Lower lobe of right lung (tissue), 2 donors: ENCODE results near the gene TMEM238L. TPM values are rescaled to one million over a fixed set of nuclear protein-coding genes. Genes with fewer than 3 reads are reported as not detected.
A peak's percentile ranks its signal among the peaks of the same experiment; 100 is the strongest.

Experiments used
- ATAC-seq, 2 donors: fragments of 200-7000 bp; cut with Tn5 transposase; one replicate each; pipeline ENCODE4 v1.9.1; 2020 to 2022; ENCODE audit warnings: mild to moderate bottlenecking in 2 of 2, moderate library complexity in 2 of 2
- DNase-seq: peaks from one replicate; pipeline ENCODE4 v3.0.0-alpha.2; 2020
- H3K27ac ChIP-seq: fragments of 200-600 bp; one replicate; pipeline ENCODE4 v1.8.0; 2022
- H3K27me3 ChIP-seq: fragments of 200-600 bp; one replicate; pipeline ENCODE4 v1.8.0; 2022; ENCODE audit warnings: low read depth
- H3K36me3 ChIP-seq: fragments of 200-600 bp; one replicate; pipeline ENCODE4 v1.8.0; 2022; ENCODE audit warnings: mild to moderate bottlenecking
- H3K4me1 ChIP-seq: fragments of 200-600 bp; one replicate; pipeline ENCODE4 v1.8.0; 2022
- H3K4me3 ChIP-seq: fragments of 200-600 bp; one replicate; pipeline ENCODE4 v1.8.0; 2022; ENCODE audit warnings: mild to moderate bottlenecking
- H3K9me3 ChIP-seq: fragments of 200-600 bp; one replicate; pipeline ENCODE4 v1.8.0; 2022
- intact Hi-C: fragments of 100-400 bp; cut with DNase I; formaldehyde crosslinking; loops from one replicate; pipeline ENCODE4 v1.11.0; 2022
- total RNA-seq: library from RNA; stranded (reverse); fragmentation: NEBNext Ultra II Directional; extraction: Animal tissue kit (Norgen Biotek cat#: 25700); gene quantifications from one replicate; pipeline ENCODE4 v1.2.1, GENCODE V29; 2021
- TF ChIP-seq, protein P1 (sequence below): fragments of 200-600 bp; IDR thresholded peaks from one replicate; pipeline ENCODE4 v1.8.0; 2022; ENCODE audit warnings: antibody characterized with exemption, mild to moderate bottlenecking
- donor health status: DM: no; HTN: yes; CAD: no; lungs with severe emphysema.

Gene TMEM238L
- total RNA-seq, 1 donor from 2014 or later = not detected

DNA sequence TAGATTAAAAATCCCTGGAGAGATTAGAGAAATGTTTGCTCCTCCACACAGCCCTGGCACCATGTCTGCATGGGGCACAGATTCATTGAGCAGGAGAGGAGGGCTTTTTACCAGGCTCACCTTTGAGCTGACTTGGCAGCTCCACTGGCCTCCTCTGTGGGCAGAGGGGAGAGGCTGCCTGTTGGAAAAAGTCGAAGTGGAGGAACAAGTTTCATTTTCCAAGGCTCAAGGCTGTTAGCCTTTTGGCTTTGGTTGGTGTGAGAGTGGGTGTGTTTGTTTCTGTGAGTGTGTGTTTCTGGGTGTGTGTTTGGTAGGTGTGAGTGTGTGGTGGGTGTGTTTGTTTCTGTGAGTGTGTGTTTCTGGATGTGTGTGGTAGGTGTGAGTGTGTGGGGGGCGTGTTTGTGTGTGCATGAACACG, 5.6 kb downstream of the TMEM238L start:
- no peaks in the 10 kb centered on the region for H3K9me3 ChIP-seq
- H3K27ac ChIP-seq = no peak overlapping the region
- peak; percentile 31 to 55 for ATAC-seq
- H3K36me3 ChIP-seq = no peaks in the 10 kb centered on the region
- no peak overlapping the region for H3K4me3 ChIP-seq
- DNase-seq = no peak
- TF ChIP-seq, protein P1, sequence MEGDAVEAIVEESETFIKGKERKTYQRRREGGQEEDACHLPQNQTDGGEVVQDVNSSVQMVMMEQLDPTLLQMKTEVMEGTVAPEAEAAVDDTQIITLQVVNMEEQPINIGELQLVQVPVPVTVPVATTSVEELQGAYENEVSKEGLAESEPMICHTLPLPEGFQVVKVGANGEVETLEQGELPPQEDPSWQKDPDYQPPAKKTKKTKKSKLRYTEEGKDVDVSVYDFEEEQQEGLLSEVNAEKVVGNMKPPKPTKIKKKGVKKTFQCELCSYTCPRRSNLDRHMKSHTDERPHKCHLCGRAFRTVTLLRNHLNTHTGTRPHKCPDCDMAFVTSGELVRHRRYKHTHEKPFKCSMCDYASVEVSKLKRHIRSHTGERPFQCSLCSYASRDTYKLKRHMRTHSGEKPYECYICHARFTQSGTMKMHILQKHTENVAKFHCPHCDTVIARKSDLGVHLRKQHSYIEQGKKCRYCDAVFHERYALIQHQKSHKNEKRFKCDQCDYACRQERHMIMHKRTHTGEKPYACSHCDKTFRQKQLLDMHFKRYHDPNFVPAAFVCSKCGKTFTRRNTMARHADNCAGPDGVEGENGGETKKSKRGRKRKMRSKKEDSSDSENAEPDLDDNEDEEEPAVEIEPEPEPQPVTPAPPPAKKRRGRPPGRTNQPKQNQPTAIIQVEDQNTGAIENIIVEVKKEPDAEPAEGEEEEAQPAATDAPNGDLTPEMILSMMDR = no peak
- H3K27me3 ChIP-seq = no peaks in the 10 kb centered on the region
- intact Hi-C loops = no loop called here
- H3K4me1 ChIP-seq = peaks cover 13% of the 10 kb centered on the region

DNA sequence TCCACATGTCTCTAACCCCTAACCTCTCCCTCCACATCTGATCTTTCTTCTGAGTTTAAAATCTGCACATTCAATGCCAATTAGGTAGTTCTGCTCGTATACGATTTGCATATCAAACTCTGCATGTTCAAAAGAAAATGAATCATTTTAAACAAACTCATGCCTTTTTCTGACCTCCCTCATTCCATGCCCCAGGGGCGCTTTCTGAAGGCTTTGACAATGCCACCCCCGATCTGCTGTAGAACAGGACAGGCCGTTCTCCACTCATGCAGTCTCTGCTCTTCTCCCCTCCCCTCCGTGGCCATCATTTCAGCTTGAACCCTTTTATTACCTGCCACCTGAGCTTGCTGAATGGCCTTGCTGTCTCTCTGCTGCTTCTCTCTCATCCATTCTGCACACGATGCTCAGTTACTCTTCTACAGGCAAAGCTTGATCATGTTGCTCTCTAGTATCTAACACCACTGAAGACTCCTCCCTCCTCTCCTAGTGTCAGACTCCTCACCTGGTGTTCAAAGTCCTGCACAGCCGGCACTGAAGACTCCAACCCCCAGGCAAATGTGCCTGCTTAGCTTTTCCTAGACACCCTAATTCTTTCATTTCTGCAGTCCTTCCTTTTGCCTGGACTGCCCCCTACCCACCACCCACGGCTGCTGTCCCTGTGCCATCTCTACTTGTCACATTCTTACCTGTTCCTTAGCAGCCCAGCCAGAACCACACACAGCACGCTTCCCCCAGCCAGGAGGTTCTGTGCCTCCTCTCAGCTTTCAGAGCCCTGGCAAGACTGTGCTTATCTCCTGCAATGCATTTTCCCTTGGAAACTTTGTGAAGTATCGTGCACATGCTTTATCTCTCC, 6.2 kb downstream of the TMEM238L start:
- Histone ChIP-seq H3K27me3 (no peaks in the 10 kb centered on the region), H3K27ac (no peak overlapping the region), H3K36me3 (no peaks in the 10 kb centered on the region), H3K4me3 (no peak overlapping the region), H3K4me1 (peaks cover 13% of the 10 kb centered on the region), H3K9me3 (no peaks in the 10 kb centered on the region)
- TF ChIP-seq, protein P1 = no peak
- DNase-seq = no peak
- intact Hi-C loops = no loop called here
- peak; percentile 15 to 19 for ATAC-seq

DNA sequence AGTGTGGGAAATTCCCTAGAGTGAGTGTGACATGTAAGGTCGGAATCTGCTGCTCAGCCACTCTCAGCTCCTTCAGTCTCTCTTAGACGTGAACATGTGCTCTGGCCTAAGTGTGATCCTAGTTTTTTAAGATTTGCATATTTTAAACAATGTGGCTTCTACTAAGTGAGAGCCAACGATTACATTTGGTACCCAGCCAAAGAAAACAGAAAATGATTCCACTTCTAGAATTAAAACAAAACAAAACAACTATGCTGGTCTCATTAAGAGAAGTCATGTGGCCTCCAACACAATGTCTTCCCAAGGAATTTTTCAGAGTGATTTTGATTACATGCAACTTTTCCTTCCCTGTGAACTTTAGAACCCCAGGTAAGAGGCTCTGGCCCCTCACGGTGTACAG, 10.1 kb downstream of the TMEM238L start:
- Histone ChIP-seq H3K27ac (no peak overlapping the region), H3K4me1 (peaks cover 13% of the 10 kb centered on the region), H3K27me3 (no peaks in the 10 kb centered on the region), H3K9me3 (no peaks in the 10 kb centered on the region), H3K4me3 (no peak overlapping the region), H3K36me3 (no peaks in the 10 kb centered on the region)
- ATAC-seq (no peak), DNase-seq (no peak)
- TF ChIP-seq, protein P1 = no peak
- intact Hi-C loops = no loop called here

DNA sequence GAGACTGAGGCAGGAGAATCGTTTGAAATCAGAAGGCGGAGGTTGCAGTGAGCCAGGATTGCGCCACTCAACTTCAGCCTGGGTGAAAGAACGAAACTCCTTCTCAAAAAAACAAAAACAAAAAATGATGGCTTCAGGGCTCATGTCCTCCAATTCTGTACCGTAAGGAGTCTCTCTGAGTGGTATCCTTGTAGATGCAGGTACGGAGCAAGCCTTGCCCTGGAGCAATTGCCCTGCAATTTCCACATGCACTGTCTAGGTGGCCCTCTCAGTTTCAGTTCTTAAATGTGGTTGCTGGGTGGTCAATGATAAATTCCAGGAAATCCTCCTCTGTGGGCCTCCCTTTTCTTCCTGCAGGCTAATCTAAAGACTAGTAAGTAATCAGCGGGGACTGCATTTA, 10.6 kb downstream of the TMEM238L start:
- Histone ChIP-seq H3K4me1 (peaks cover 12% of the 10 kb centered on the region), H3K4me3 (no peak overlapping the region), H3K9me3 (no peaks in the 10 kb centered on the region), H3K36me3 (no peaks in the 10 kb centered on the region), H3K27ac (no peak overlapping the region), H3K27me3 (no peaks in the 10 kb centered on the region)
- TF ChIP-seq, protein P1 = no peak
- DNase-seq (no peak), ATAC-seq (no peak)
- intact Hi-C loops = no loop called here

DNA sequence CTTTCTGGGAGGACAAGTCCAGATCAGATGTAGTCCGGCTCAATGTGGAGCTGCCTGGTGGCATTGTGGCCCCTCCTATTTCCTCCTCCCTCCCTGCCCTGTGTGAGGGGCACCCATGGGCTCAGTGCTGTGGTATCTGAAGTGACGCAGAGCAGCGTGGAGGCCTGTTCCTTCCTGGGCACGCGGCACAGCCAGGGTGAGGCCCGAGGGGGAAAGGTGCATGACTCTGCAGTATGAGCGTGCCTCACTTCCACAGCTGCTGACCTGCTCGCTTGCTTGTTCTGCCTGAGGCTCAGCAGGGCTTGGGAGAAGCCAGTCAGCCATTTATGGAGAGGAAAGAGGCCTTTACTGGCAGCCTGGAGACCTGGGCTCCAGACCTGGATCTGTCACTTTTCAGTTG, 11.7 kb downstream of the TMEM238L start:
- H3K4me1 ChIP-seq = peaks cover 4% of the 10 kb centered on the region
- no peaks in the 10 kb centered on the region for H3K27me3 ChIP-seq
- TF ChIP-seq, protein P1 = no peak
- DNase-seq = no peak
- H3K4me3 ChIP-seq = no peak overlapping the region
- H3K27ac ChIP-seq = no peak overlapping the region
- H3K36me3 ChIP-seq = no peaks in the 10 kb centered on the region
- intact Hi-C loops = no loop called here
- ATAC-seq = peak in 1 of 2 donors; percentile 42
- H3K9me3 ChIP-seq = no peaks in the 10 kb centered on the region
